Measurements from ENCODE around the gene E2F7.

The E2F7 gene

GRCh38 chr12:77065361-77066204, at the start of gene E2F7 (continued):
- TF ChIP-seq ZNF76 (tag by site-specific recombination; IDR thresholded peaks at IDR 0.05; ENCODE audit: borderline replicate concordance, low read depth) (no peak), ZNF426 (tag by site-specific recombination; IDR thresholded peaks at IDR 0.05) (no peak), ZNF248 (tag by site-specific recombination; IDR thresholded peaks at IDR 0.05) (no peak), YY2 (tag by site-specific recombination; IDR thresholded peaks at IDR 0.05) (no peak), ZNF214 (tag by site-specific recombination; IDR thresholded peaks at IDR 0.05; ENCODE audit: borderline replicate concordance) (no peak), ZNF341 (tag by site-specific recombination; IDR thresholded peaks at IDR 0.05; ENCODE audit: low read depth) (peak; percentile 42; the same call in 1 of the 2 replicates), ZNF239 (tag by site-specific recombination; IDR thresholded peaks at IDR 0.05) (no peak), ZBTB26 (tag by site-specific recombination; optimal IDR thresholded peaks at IDR 0.05) (peak; percentile 87), ZNF48 (tag by site-specific recombination; IDR thresholded peaks at IDR 0.05) (no peak), INSM2 (tag by site-specific recombination; IDR thresholded peaks at IDR 0.05) (no peak), HOXD13 (CRISPR knock-in tag; IDR thresholded peaks at IDR 0.05; ENCODE audit: borderline replicate concordance) (peak; percentile 72; the same call in 1 of the 2 replicates), ZNF560 (tag by site-specific recombination; IDR thresholded peaks at IDR 0.05; ENCODE audit: borderline replicate concordance) (no peak), ZNF555 (tag by site-specific recombination; conservative IDR thresholded peaks at IDR 0.05) (no peak), ZNF561 (tag by site-specific recombination; IDR thresholded peaks at IDR 0.05; ENCODE audit: borderline replicate concordance) (0 out of 2 replicates have a peak, but pooled peaks have one; percentile 79), KLF16 (tag by site-specific recombination; IDR thresholded peaks at IDR 0.05) (no peak; the same call in 1 of the 2 replicates), PRDM4 (tag by site-specific recombination; IDR thresholded peaks at IDR 0.05) (peak; percentile 98), ZNF549 (tag by site-specific recombination; IDR thresholded peaks at IDR 0.05) (no peak), ZNF658 (tag by site-specific recombination; IDR thresholded peaks at IDR 0.05) (no peak), ZNF654 (tag by site-specific recombination; IDR thresholded peaks at IDR 0.05; ENCODE audit: low read depth) (no peak), ZNF707 (tag by site-specific recombination; IDR thresholded peaks at IDR 0.05) (no peak), ZNF785 (tag by site-specific recombination; IDR thresholded peaks at IDR 0.05) (no peak), ZFP41 (tag by site-specific recombination; IDR thresholded peaks at IDR 0.05; ENCODE audit: borderline replicate concordance) (no peak), ELK4 (IDR thresholded peaks at IDR 0.05; ENCODE audit: borderline replicate concordance, low read depth, low read length) (no peak), ZNF571 (tag by site-specific recombination; IDR thresholded peaks at IDR 0.05) (no peak), ZNF23 (tag by site-specific recombination; IDR thresholded peaks at IDR 0.05; ENCODE audit: borderline replicate concordance) (no peak), ZNF223 (tag by site-specific recombination; IDR thresholded peaks at IDR 0.05) (peak; percentile 21; the same call in 1 of the 2 replicates), ZNF37A (tag by site-specific recombination; IDR thresholded peaks at IDR 0.05) (0 out of 2 replicates have a peak, but pooled peaks have one; percentile 28), ZNF211 (tag by site-specific recombination; IDR thresholded peaks at IDR 0.05; ENCODE audit: low read depth) (no peak), ZNF311 (tag by site-specific recombination; IDR thresholded peaks at IDR 0.05; ENCODE audit: borderline replicate concordance) (no peak), GLI4 (tag by site-specific recombination; IDR thresholded peaks at IDR 0.05) (no peak; the same call in 1 of the 2 replicates), ZBTB48 (tag by site-specific recombination; IDR thresholded peaks at IDR 0.05) (0 out of 2 replicates have a peak, but pooled peaks have one; percentile 79), MEIS1 (CRISPR knock-in tag; IDR thresholded peaks at IDR 0.05; ENCODE audit: borderline replicate concordance) (no peak), BCL6B (tag by site-specific recombination; IDR thresholded peaks at IDR 0.05) (no peak)
